Measurements from ENCODE around the gene NAP1L5. TPM values are rescaled to one million over a fixed set of nuclear protein-coding genes. Genes with fewer than 3 reads are reported as not detected.

Gene NAP1L5
- total and polyA plus RNA-seq, 7 donors = 1.2 to 4.0 (median 3.3) TPM

- Histone ChIP-seq H3K27me3 (ENCODE audit: insufficient read depth in 3 of 3, low read length in 2 of 3) (no peaks in the 10 kb centered on the region), H3K9me3 (no peaks in the 10 kb centered on the region), H3K27ac (peak overlapping the region; percentile 2), H3K36me3 (ENCODE audit: insufficient read depth in 1 of 2, low read depth in 1 of 2) (peaks cover 6 to 73% of the 10 kb centered on the region in 2 donors), H3K4me3 (no peak overlapping the region), H3K4me1 (peaks cover 57% of the 10 kb centered on the region)
- DNase-seq = no peak
- WGBS, 3 donors = 94 to 97% (median 95%) methylated on average over 5 of the region's 5 CpGs
- ATAC-seq = no peak
- intact Hi-C loops (cut with DNase I) = no loop called here
- TF ChIP-seq CTCF (IDR thresholded peaks at IDR 0.05) = no peak
Measured at GRCh38 chr4:88732714-88733368, 35.2 kb upstream of the NAP1L5 start.

- intact Hi-C loops (cut with DNase I) = no loop called here
- Histone ChIP-seq H3K36me3 (ENCODE audit: insufficient read depth in 1 of 2, low read depth in 1 of 2) (peaks cover 6 to 87% of the 10 kb centered on the region in 2 donors), H3K4me1 (peaks cover 55% of the 10 kb centered on the region), H3K9me3 (no peaks in the 10 kb centered on the region), H3K27me3 (ENCODE audit: insufficient read depth in 3 of 3, low read length in 2 of 3) (no peaks in the 10 kb centered on the region), H3K4me3 (no peak overlapping the region), H3K27ac (no peak overlapping the region)
- TF ChIP-seq CTCF (IDR thresholded peaks at IDR 0.05) = no peak
- DNase-seq = no peak
- WGBS, 3 donors = 89 to 94% (median 94%) methylated on average over 4 of the region's 4 CpGs
- no peak for ATAC-seq
Measured at GRCh38 chr4:88731381-88731780, 33.8 kb upstream of the NAP1L5 start.

GRCh38 chr4:88730811-88731210 lies 33.2 kb upstream of the NAP1L5 start:
- WGBS, 3 donors = 91 to 95% (median 95%) methylated on average over 5 of the region's 5 CpGs
- H3K4me1 ChIP-seq = peaks cover 49% of the 10 kb centered on the region
- no peaks in the 10 kb centered on the region for H3K9me3 ChIP-seq
- ATAC-seq = no peak
- H3K4me3 ChIP-seq = no peak overlapping the region
- TF ChIP-seq CTCF (IDR thresholded peaks at IDR 0.05) = no peak
- DNase-seq = no peak
- peaks cover 6 to 93% of the 10 kb centered on the region in 2 donors for H3K36me3 ChIP-seq (ENCODE audit: insufficient read depth in 1 of 2, low read depth in 1 of 2)
- no peaks in the 10 kb centered on the region for H3K27me3 ChIP-seq (ENCODE audit: insufficient read depth in 3 of 3, low read length in 2 of 3)
- no peak overlapping the region for H3K27ac ChIP-seq
- intact Hi-C loops (cut with DNase I) = no loop called here

- Histone ChIP-seq H3K27me3 (ENCODE audit: insufficient read depth in 3 of 3, low read length in 2 of 3) (no peaks in the 10 kb centered on the region), H3K36me3 (ENCODE audit: insufficient read depth in 1 of 2, low read depth in 1 of 2) (peaks cover 6 to 96% of the 10 kb centered on the region in 2 donors), H3K4me3 (no peak overlapping the region), H3K9me3 (no peaks in the 10 kb centered on the region), H3K27ac (peak overlapping the region; percentile 56), H3K4me1 (peaks cover 49% of the 10 kb centered on the region)
- no peak for DNase-seq
- peak; percentile 55 to 86 (median 62) for ATAC-seq
- WGBS, 3 donors = 50 to 62% (median 58%) methylated on average over 6 of the region's 6 CpGs
- intact Hi-C loops (cut with DNase I) = no loop called here
- TF ChIP-seq CTCF (IDR thresholded peaks at IDR 0.05) = no peak
Measured at GRCh38 chr4:88729146-88729760, 31.6 kb upstream of the NAP1L5 start.
